IMR-90 (cell line): ENCODE data around the gene CDV3. TPM values are rescaled to one million over a fixed set of nuclear protein-coding genes. Genes with fewer than 3 reads are reported as not detected.

Experiments
- ATAC-seq: fragments of 200-7000 bp; cut with Tn5 transposase; 2 replicates; pipeline ENCODE4 v1.9.1; 2020; ENCODE audit warnings: low read depth, mild to moderate bottlenecking, moderate library complexity
- BruUV-seq: library from RNA; stranded (reverse); fragments of 400-500 nt; replicated peaks from 2 replicates; lab custom pipeline; 2021; lab: Mats Ljungman, UMichigan
- CTCF ChIA-PET: fragments of 300-600 bp; formaldehyde crosslinking; extraction: SDS; loops from one replicate; lab custom pipeline; 2021; ENCODE audit warnings: antibody characterized with exemption; lab: Yijun Ruan, JAX
- POLR2A ChIA-PET: fragments of 300-600 bp; sonication (Branson Sonifier 250); formaldehyde crosslinking; loops from one replicate; lab custom pipeline; 2022; ENCODE audit warnings: antibody characterized with exemption; ENCODE audit not compliant: unreplicated experiment; lab: Charles Lee
- DNase-seq: peaks from one replicate; pipeline ENCODE4 v3.0.0; 2013
- H2AFZ ChIP-seq: replicated peaks from 2 replicates; pipeline ENCODE3; 2013; ENCODE audit warnings: low read length, mild to moderate bottlenecking; ENCODE audit not compliant: poor library complexity
- H2AK5ac ChIP-seq: 2 replicates; pipeline ENCODE4 v1.6.1; 2013; ENCODE audit warnings: low read depth, low read length, inconsistent platforms
- H2AK9ac ChIP-seq: replicated peaks from 2 replicates; pipeline ENCODE3; 2013; ENCODE audit warnings: mild to moderate bottlenecking, low read depth, low read length, moderate library complexity; ENCODE audit not compliant: poor library complexity
- H2BK120ac ChIP-seq: 2 replicates; pipeline ENCODE4 v1.6.1; 2013; ENCODE audit warnings: low read depth, low read length, inconsistent platforms
- H2BK15ac ChIP-seq: 3 replicates; pipeline ENCODE4 v1.6.1; 2013; ENCODE audit warnings: low read depth, low read length, inconsistent platforms
- H2BK20ac ChIP-seq: 2 replicates; pipeline ENCODE4 v1.6.1; 2013; ENCODE audit warnings: low read depth, mild to moderate bottlenecking, inconsistent platforms, low read length, moderate library complexity
- H2BK5ac ChIP-seq: 2 replicates; pipeline ENCODE4 v1.6.1; 2013; ENCODE audit warnings: mild to moderate bottlenecking, low read depth, low read length, inconsistent platforms; ENCODE audit not compliant: poor library complexity, severe bottlenecking
- H3K14ac ChIP-seq: replicated peaks from 2 replicates; pipeline ENCODE4 v1.6.1; 2013; ENCODE audit warnings: low read depth, low read length, inconsistent platforms
- H3K18ac ChIP-seq: 2 replicates; pipeline ENCODE4 v1.6.1; 2013; ENCODE audit warnings: low read depth, low read length, control low read depth
- H3K23ac ChIP-seq: 2 replicates; pipeline ENCODE4 v1.6.1; 2013; ENCODE audit warnings: low read depth, low read length, inconsistent platforms
- H3K27ac ChIP-seq: 2 replicates; pipeline ENCODE4 v1.5.1; 2013; ENCODE audit warnings: mild to moderate bottlenecking, control low read depth, low read length; ENCODE audit not compliant: insufficient read depth
- H3K27me3 ChIP-seq: 2 replicates; pipeline ENCODE4 v1.6.1; 2013; ENCODE audit warnings: low read length; ENCODE audit not compliant: control insufficient read depth, insufficient read depth
- H3K36me3 ChIP-seq: 2 replicates; pipeline ENCODE4 v1.6.1; 2013; ENCODE audit warnings: low read length, mixed read lengths; ENCODE audit not compliant: control insufficient read depth, insufficient read depth
- H3K4ac ChIP-seq: 2 replicates; pipeline ENCODE4 v1.6.1; 2013; ENCODE audit warnings: low read depth, low read length, inconsistent platforms
- H3K4me1 ChIP-seq: 2 replicates; pipeline ENCODE4 v1.6.1; 2013; ENCODE audit warnings: low read length, mixed read lengths; ENCODE audit not compliant: control insufficient read depth, insufficient read depth
- H3K4me2 ChIP-seq: 2 replicates; pipeline ENCODE4 v1.6.1; 2013; ENCODE audit warnings: low read depth, mild to moderate bottlenecking, control low read depth, low read length, moderate library complexity
- H3K4me3 ChIP-seq: 2 replicates; pipeline ENCODE4 v1.5.1; 2013; ENCODE audit warnings: low read depth, mild to moderate bottlenecking, control low read depth, low read length, moderate library complexity; ENCODE audit not compliant: insufficient read depth
- H3K56ac ChIP-seq: 2 replicates; pipeline ENCODE4 v1.6.1; 2013; ENCODE audit warnings: low read length, inconsistent platforms; ENCODE audit not compliant: insufficient read depth; ENCODE audit errors: extremely low read depth
- H3K79me1 ChIP-seq, 2 experiments: 2 replicates each; pipeline ENCODE4 v1.6.1; 2013; ENCODE audit warnings: low read length in 2 of 2, inconsistent platforms in 1 of 2, low read depth in 1 of 2
- H3K9ac ChIP-seq: 2 replicates; pipeline ENCODE4 v1.6.1; 2013; ENCODE audit warnings: low read depth, low read length, control low read depth
- H3K9me1 ChIP-seq: 2 replicates; pipeline ENCODE4 v1.6.1; 2013; ENCODE audit warnings: low read length, inconsistent platforms; ENCODE audit not compliant: insufficient read depth
- H3K9me3 ChIP-seq: 2 replicates; pipeline ENCODE4 v1.6.1; 2013; ENCODE audit warnings: low read length; ENCODE audit not compliant: control insufficient read depth, insufficient read depth
- H4K20me1 ChIP-seq: 2 replicates; pipeline ENCODE4 v1.6.1; 2013; ENCODE audit warnings: low read length, inconsistent platforms; ENCODE audit not compliant: insufficient read depth
- H4K5ac ChIP-seq: 2 replicates; pipeline ENCODE4 v1.6.1; 2013; ENCODE audit warnings: mild to moderate bottlenecking, low read depth, low read length, control low read depth
- H4K8ac ChIP-seq, 2 experiments: 2 replicates each; pipeline ENCODE4 v1.6.1; 2013; ENCODE audit warnings: low read depth in 2 of 2, low read length in 2 of 2, control low read depth in 1 of 2, inconsistent platforms in 1 of 2
- H4K91ac ChIP-seq: 2 replicates; pipeline ENCODE4 v1.6.1; 2013; ENCODE audit warnings: low read depth, low read length, inconsistent platforms; ENCODE audit not compliant: insufficient read depth
- BHLHE40 ChIP-seq: fragments of 150-350 bp; IDR thresholded peaks from 2 replicates; pipeline ENCODE4 v1.6.1; 2016; ENCODE audit warnings: mild to moderate bottlenecking, low read depth, low read length
- CEBPB ChIP-seq: IDR thresholded peaks from 2 replicates; pipeline ENCODE4 v1.6.1; 2012; ENCODE audit warnings: low read depth, low read length, improper control_type of control experiment
- CHD1 ChIP-seq: IDR thresholded peaks from 2 replicates; pipeline ENCODE4 v1.6.1; 2012; ENCODE audit warnings: low read depth, low read length, improper control_type of control experiment
- FOS ChIP-seq: fragments of 150-350 bp; IDR thresholded peaks from 2 replicates; pipeline ENCODE4 v1.6.1; 2016; ENCODE audit warnings: low read depth, low read length
- MAFK ChIP-seq: IDR thresholded peaks from 2 replicates; pipeline ENCODE4 v1.6.1; 2012; ENCODE audit warnings: low read depth, low read length, improper control_type of control experiment
- MAZ ChIP-seq: IDR thresholded peaks from 2 replicates; pipeline ENCODE4 v1.6.1; 2012; ENCODE audit warnings: low read depth, mild to moderate bottlenecking, low read length, improper control_type of control experiment, moderate library complexity, borderline replicate concordance
- MXI1 ChIP-seq: IDR thresholded peaks from 2 replicates; pipeline ENCODE4 v1.6.1; 2012; ENCODE audit warnings: low read depth, mild to moderate bottlenecking, low read length, moderate library complexity, borderline replicate concordance
- NFE2L2 ChIP-seq: fragments of 150-350 bp; IDR thresholded peaks from 2 replicates; pipeline ENCODE4 v1.6.1; 2016; ENCODE audit warnings: low read depth, mild to moderate bottlenecking, low read length
- POLR2A ChIP-seq: IDR thresholded peaks from 2 replicates; pipeline ENCODE4 v1.6.1; 2012; ENCODE audit warnings: mild to moderate bottlenecking, low read depth, low read length
- RAD21 ChIP-seq: IDR thresholded peaks from 2 replicates; pipeline ENCODE4 v1.6.1; 2012; ENCODE audit warnings: low read length, improper control_type of control experiment
- RCOR1 ChIP-seq: IDR thresholded peaks from 2 replicates; pipeline ENCODE4 v1.6.1; 2012; ENCODE audit warnings: mild to moderate bottlenecking, low read length, improper control_type of control experiment; ENCODE audit not compliant: insufficient replicate concordance
- RFX5 ChIP-seq: IDR thresholded peaks from 2 replicates; pipeline ENCODE4 v1.8.0; 2012; ENCODE audit warnings: low read depth, mild to moderate bottlenecking, low read length, moderate library complexity
- SMC3 ChIP-seq: fragments of 150-350 bp; IDR thresholded peaks from 2 replicates; pipeline ENCODE4 v1.6.1; 2016; ENCODE audit warnings: low read depth, mild to moderate bottlenecking, antibody characterized with exemption, low read length, moderate library complexity
- WGBS, 2 experiments: methylation state at CpG; one replicate each; pipeline versions ENCODE4 v1.1.5 to v1.1.7; 2013; ENCODE audit warnings: missing lambda C conversion rate in 2 of 2; ENCODE audit not compliant: insufficient read length in 1 of 2; ENCODE audit errors: extremely low coverage in 2 of 2; 5-methylcytosine and 5-hydroxymethylcytosine counted together
- dilution Hi-C: fragments of 300-500 bp; cut with HindIII; formaldehyde crosslinking; loops from one replicate; pipeline ENCODE4 v1.14.3; 2018; ENCODE audit warnings: low sequenced_read_pairs; ENCODE audit not compliant: unreplicated experiment
- in situ Hi-C: fragments of 300-500 bp; cut with MboI; formaldehyde crosslinking; loops from 3 replicates; pipeline ENCODE4 v1.14.3; 2019; ENCODE audit warnings: low sequenced_read_pairs, inconsistent platforms, mixed read lengths
- intact Hi-C: fragments of 100-400 bp; cut with micrococcal nuclease; formaldehyde crosslinking; loops from 2 replicates; pipeline ENCODE4 v1.10.0; 2022
- polyA plus RNA-seq, 3 experiments: library from polyadenylated mRNA; depleted of rRNA; stranded (reverse); fragments of >200 nt; gene quantifications; 2 replicates each; pipeline ENCODE4 v1.2.3, GENCODE V29; 2012; ENCODE audit warnings: low replicate concordance in 1 of 3
- total RNA-seq: library from RNA; depleted of rRNA; stranded (reverse); fragments of >200 nt; gene quantifications from 2 replicates; pipeline ENCODE4 v1.2.3, GENCODE V29; 2012
- TF ChIP-seq, protein P1 (sequence below): conservative IDR thresholded peaks from 2 replicates; pipeline ENCODE4 v1.5.1; 2012; ENCODE audit warnings: mild to moderate bottlenecking, low read depth, low read length, improper control_type of control experiment
- TF ChIP-seq, protein P2 (sequence below): fragments of 150-350 bp; IDR thresholded peaks from 2 replicates; pipeline ENCODE4 v1.6.1; 2017; ENCODE audit warnings: mild to moderate bottlenecking, antibody characterized with exemption, low read length, low read depth
- TF ChIP-seq, protein P3 (sequence below): fragments of 150-350 bp; IDR thresholded peaks from 2 replicates; pipeline ENCODE4 v1.6.1; 2016; ENCODE audit warnings: low read depth, mild to moderate bottlenecking, low read length, moderate library complexity, borderline replicate concordance

CDV3 gene
- total and polyA plus RNA-seq, 2 of the 4 experiments (the other 2 are of a cell fraction), result 93.6 to 120 TPM

DNA sequence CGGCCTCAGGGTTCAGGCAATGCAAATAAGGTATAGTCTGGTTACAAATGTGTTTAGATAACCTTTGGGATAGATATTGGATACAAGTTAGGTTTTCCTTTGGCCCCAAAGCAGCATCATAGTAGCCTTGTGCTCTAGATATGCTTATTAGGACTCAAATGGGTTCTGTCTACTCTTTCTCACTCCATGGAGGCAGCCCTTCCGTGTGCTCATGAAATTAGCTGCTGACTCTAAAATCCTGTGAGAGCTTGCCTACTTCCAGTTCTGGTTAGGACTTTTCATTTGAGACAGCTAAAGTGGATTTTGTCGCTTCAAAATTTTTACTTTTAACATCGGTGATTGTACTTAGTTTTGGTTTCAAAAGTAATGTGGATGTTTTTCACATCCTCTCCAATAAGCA lies 1.6 kb downstream of the CDV3 start:
- no peak overlapping the region; the same call in 1 of the 2 replicates for H4K5ac ChIP-seq
- no peak overlapping the region for H2AK5ac ChIP-seq
- H2BK5ac ChIP-seq, result peak overlapping the region; percentile 95
- H2BK20ac ChIP-seq, result no peak overlapping the region
- peak overlapping the region; percentile 24; the same call in 1 of the 2 replicates for H3K27ac ChIP-seq
- peak overlapping the region; percentile 95 for H3K4me2 ChIP-seq
- H3K79me1 ChIP-seq, result peaks cover 0 to 27% of the 10 kb centered on the region in 2 experiments; a peak in 3 of 4 replicates
- H2AK9ac ChIP-seq, result peak overlapping the region; percentile 71
- H4K91ac ChIP-seq, result no peak overlapping the region
- H3K9me1 ChIP-seq, result peaks cover 4% of the 10 kb centered on the region
- H3K36me3 ChIP-seq, result peaks cover 19% of the 10 kb centered on the region
- peak overlapping the region; percentile 99; the same call in 1 of the 2 replicates for H3K23ac ChIP-seq
- ATAC-seq (no peak), DNase-seq (no peak)
- peaks cover 8% of the 10 kb centered on the region for H3K4me1 ChIP-seq
- H2BK120ac ChIP-seq, result 0 out of 2 replicates have a peak overlapping the region, but pooled peaks have one; percentile 66
- WGBS, 2 experiments, result 0% methylated on average over 1 of the region's 4 CpGs; no CpG with 5 or more reads in 1 of the 2 experiments
- peak overlapping the region; percentile 90; the same call in 1 of the 2 replicates for H3K4ac ChIP-seq
- peak overlapping the region; percentile 90; the same call in 1 of the 2 replicates for H3K56ac ChIP-seq
- peak overlapping the region; percentile 96 for H3K9ac ChIP-seq
- no TSS peak for BruUV-seq
- in situ Hi-C loops (loop anchor here (5.0 kb wide), 1 partner anchor 108 kb away; no protein-coding TSS in a partner anchor), dilution Hi-C loops (no loop called here), intact Hi-C loops (loop anchor here (2.0 to 10.0 kb wide), 2 partner anchors 42 to 230 kb away; partner anchors contain the start of gene SRPRB)
- CTCF ChIA-PET, result no interaction called here
- no peaks in the 10 kb centered on the region for H3K9me3 ChIP-seq
- POLR2A ChIA-PET, result no interaction called here
- H3K14ac ChIP-seq, result peak overlapping the region; percentile 98
- peak overlapping the region in 1 of 2 experiments; percentile 62; a peak in 1 of 4 replicates for H4K8ac ChIP-seq
- H4K20me1 ChIP-seq, result peaks cover 56% of the 10 kb centered on the region
- H2AFZ ChIP-seq, result no peak overlapping the region
- peak overlapping the region; percentile 50; the same call in 1 of the 2 replicates for H3K18ac ChIP-seq
- TF ChIP-seq CHD1 (no peak; the same call in 1 of the 2 replicates), BHLHE40 (no peak), MXI1 (no peak), CEBPB (no peak), MAFK (no peak), MAZ (no peak), RCOR1 (no peak), RFX5 (no peak), RAD21 (no peak), POLR2A (no peak), FOS (no peak), SMC3 (no peak), NFE2L2 (no peak)
- TF ChIP-seq, protein P1, sequence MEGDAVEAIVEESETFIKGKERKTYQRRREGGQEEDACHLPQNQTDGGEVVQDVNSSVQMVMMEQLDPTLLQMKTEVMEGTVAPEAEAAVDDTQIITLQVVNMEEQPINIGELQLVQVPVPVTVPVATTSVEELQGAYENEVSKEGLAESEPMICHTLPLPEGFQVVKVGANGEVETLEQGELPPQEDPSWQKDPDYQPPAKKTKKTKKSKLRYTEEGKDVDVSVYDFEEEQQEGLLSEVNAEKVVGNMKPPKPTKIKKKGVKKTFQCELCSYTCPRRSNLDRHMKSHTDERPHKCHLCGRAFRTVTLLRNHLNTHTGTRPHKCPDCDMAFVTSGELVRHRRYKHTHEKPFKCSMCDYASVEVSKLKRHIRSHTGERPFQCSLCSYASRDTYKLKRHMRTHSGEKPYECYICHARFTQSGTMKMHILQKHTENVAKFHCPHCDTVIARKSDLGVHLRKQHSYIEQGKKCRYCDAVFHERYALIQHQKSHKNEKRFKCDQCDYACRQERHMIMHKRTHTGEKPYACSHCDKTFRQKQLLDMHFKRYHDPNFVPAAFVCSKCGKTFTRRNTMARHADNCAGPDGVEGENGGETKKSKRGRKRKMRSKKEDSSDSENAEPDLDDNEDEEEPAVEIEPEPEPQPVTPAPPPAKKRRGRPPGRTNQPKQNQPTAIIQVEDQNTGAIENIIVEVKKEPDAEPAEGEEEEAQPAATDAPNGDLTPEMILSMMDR, result no peak
- TF ChIP-seq, protein P2, sequence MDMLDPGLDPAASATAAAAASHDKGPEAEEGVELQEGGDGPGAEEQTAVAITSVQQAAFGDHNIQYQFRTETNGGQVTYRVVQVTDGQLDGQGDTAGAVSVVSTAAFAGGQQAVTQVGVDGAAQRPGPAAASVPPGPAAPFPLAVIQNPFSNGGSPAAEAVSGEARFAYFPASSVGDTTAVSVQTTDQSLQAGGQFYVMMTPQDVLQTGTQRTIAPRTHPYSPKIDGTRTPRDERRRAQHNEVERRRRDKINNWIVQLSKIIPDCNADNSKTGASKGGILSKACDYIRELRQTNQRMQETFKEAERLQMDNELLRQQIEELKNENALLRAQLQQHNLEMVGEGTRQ, result no peak
- TF ChIP-seq, protein P3, sequence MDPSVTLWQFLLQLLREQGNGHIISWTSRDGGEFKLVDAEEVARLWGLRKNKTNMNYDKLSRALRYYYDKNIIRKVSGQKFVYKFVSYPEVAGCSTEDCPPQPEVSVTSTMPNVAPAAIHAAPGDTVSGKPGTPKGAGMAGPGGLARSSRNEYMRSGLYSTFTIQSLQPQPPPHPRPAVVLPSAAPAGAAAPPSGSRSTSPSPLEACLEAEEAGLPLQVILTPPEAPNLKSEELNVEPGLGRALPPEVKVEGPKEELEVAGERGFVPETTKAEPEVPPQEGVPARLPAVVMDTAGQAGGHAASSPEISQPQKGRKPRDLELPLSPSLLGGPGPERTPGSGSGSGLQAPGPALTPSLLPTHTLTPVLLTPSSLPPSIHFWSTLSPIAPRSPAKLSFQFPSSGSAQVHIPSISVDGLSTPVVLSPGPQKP, result no peak
- H3K4me3 ChIP-seq, result peak overlapping the region; percentile 75
- no peak overlapping the region for H2BK15ac ChIP-seq
- H3K27me3 ChIP-seq, result no peaks in the 10 kb centered on the region
